Measurements from ENCODE around the gene NELFA. TPM values are rescaled to one million over a fixed set of nuclear protein-coding genes. Genes with fewer than 3 reads are reported as not detected.

Gene NELFA
- total and polyA plus RNA-seq, 2 of the 13 experiments (the other 11 are each of a cell fraction or from before 2014, with no cell fraction given): 13.3 to 18.5 TPM

GRCh38 chr4:2008921-2009650 is at the start of gene NELFA (continued):
- TF ChIP-seq ARID5B (CRISPR knock-in tag; IDR thresholded peaks at IDR 0.05) (peak; percentile 32), ZBTB2 (CRISPR knock-in tag; IDR thresholded peaks at IDR 0.05; ENCODE audit: low read depth) (peak; percentile 91), HNF1A (IDR thresholded peaks at IDR 0.05; ENCODE audit: low read depth) (no peak), HNF1A (CRISPR knock-in tag; IDR thresholded peaks at IDR 0.05; ENCODE audit: borderline replicate concordance) (peak; percentile 56; the same call in 1 of the 2 replicates), KLF13 (CRISPR knock-in tag; IDR thresholded peaks at IDR 0.05) (no peak), MZF1 (CRISPR knock-in tag; IDR thresholded peaks at IDR 0.05; ENCODE audit: borderline replicate concordance) (no peak), ZNF557 (CRISPR knock-in tag; IDR thresholded peaks at IDR 0.05) (no peak), ZNF562 (CRISPR knock-in tag; IDR thresholded peaks at IDR 0.05; ENCODE audit: borderline replicate concordance) (no peak), SIX4 (CRISPR knock-in tag; IDR thresholded peaks at IDR 0.05) (no peak), RBAK (CRISPR knock-in tag; IDR thresholded peaks at IDR 0.05) (no peak), HOMEZ (CRISPR knock-in tag; IDR thresholded peaks at IDR 0.05; ENCODE audit: low read depth) (no peak)
- TF ChIP-seq, protein P1, sequence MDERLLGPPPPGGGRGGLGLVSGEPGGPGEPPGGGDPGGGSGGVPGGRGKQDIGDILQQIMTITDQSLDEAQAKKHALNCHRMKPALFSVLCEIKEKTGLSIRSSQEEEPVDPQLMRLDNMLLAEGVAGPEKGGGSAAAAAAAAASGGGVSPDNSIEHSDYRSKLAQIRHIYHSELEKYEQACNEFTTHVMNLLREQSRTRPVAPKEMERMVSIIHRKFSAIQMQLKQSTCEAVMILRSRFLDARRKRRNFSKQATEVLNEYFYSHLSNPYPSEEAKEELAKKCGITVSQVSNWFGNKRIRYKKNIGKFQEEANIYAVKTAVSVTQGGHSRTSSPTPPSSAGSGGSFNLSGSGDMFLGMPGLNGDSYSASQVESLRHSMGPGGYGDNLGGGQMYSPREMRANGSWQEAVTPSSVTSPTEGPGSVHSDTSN (CRISPR knock-in tag; IDR thresholded peaks at IDR 0.05): no peak
- TF ChIP-seq, protein P2, sequence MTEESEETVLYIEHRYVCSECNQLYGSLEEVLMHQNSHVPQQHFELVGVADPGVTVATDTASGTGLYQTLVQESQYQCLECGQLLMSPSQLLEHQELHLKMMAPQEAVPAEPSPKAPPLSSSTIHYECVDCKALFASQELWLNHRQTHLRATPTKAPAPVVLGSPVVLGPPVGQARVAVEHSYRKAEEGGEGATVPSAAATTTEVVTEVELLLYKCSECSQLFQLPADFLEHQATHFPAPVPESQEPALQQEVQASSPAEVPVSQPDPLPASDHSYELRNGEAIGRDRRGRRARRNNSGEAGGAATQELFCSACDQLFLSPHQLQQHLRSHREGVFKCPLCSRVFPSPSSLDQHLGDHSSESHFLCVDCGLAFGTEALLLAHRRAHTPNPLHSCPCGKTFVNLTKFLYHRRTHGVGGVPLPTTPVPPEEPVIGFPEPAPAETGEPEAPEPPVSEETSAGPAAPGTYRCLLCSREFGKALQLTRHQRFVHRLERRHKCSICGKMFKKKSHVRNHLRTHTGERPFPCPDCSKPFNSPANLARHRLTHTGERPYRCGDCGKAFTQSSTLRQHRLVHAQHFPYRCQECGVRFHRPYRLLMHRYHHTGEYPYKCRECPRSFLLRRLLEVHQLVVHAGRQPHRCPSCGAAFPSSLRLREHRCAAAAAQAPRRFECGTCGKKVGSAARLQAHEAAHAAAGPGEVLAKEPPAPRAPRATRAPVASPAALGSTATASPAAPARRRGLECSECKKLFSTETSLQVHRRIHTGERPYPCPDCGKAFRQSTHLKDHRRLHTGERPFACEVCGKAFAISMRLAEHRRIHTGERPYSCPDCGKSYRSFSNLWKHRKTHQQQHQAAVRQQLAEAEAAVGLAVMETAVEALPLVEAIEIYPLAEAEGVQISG (CRISPR knock-in tag; IDR thresholded peaks at IDR 0.05): peak; percentile 65
